HG02981 (cell line): ENCODE results near the gene C5orf47.
A peak's percentile ranks its signal among the peaks of the same experiment; 100 is the strongest.
"Not testable (repeated sequence)": the region's sequence is repeated elsewhere in the genome, so short reads cannot be mapped to it uniquely, and the experiment has no call there.

ENCODE experiments used
- ATAC-seq: cut with Tn5 transposase; IDR thresholded peaks from one replicate; pipeline ENCODE4 v1.9.1; 2021; ENCODE audit warnings: mild to moderate bottlenecking, moderate library complexity; ENCODE audit not compliant: unreplicated experiment

Gene C5orf47

DNA sequence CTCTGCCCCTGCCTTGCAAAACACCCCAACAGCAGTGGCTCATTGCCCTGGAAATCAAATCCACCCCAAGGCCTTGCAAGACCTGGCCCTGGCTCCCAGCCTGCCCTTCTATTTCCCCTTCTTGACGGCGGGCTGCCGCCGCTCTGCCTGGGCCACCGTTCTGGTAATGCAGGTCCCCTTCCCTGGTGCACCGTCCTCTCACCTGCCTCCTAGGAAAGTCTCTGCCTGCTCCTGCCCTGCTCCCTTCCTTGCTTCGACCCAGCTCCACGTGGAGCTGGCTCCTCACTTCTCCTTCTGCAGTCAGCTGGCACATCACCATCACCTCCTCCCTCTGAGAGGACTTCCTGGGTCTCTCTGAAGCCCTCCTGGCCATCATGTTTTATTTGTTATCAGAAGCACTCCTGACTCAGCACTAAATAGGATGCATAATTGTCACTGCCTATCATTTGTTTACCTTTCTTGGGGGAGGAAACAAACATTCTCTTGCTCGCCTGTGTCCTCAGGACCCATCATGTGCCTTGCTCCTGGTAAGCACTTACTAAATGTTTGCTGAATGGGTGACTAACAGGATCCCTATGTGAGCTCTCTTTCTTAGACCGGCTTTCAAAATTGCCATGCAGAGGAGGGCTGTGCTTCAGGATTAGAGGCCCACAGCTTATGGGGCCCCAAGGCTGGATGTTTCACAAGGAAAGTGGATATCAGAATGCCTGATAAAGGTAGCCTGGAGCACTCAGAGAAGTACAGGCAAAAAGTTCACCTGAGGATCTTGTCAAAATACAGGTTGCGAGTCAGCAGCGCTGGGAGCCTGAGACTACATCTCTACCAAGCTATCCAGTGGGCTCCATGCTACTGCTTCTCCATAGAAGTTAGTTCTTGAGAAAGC lies 19.6 kb upstream of the C5orf47 start:
- no peak for ATAC-seq

DNA sequence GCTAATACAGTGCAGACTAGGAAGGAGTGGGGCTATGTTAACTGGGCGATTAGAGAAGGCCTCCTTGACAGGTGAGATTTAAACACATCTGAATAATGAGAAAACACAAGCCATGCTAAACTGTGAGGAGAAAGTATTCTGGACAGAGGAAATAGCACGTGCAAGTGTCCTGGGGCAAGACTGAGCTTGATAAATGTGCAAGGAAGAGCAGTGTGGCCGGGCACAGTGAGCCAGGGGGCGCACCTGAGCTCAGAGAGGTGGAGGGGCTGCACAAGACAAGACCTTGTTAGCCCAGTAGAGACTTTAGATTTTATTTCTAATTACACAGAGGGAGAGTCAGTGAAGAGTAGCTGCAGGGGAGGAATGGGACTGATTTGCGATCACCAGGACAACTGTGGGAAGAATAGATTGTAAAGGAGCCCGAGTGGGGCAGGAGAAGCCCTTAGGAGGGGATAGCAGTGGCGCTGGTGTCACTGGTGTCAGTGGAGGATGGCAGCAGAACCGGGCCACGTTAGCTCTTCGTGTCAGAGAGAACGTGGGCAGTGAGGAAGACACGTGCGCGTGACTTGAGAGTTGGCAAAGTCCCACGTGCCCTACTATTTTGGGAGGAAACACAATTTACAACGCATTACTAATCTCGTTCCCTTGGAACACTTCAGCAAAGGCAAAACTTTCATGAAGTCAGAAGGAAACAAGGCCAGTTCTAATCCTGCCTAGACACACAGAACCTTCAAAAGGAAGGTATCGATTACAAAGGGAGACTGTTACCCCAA lies 17.9 kb upstream of the C5orf47 start:
- ATAC-seq, result no peak

DNA sequence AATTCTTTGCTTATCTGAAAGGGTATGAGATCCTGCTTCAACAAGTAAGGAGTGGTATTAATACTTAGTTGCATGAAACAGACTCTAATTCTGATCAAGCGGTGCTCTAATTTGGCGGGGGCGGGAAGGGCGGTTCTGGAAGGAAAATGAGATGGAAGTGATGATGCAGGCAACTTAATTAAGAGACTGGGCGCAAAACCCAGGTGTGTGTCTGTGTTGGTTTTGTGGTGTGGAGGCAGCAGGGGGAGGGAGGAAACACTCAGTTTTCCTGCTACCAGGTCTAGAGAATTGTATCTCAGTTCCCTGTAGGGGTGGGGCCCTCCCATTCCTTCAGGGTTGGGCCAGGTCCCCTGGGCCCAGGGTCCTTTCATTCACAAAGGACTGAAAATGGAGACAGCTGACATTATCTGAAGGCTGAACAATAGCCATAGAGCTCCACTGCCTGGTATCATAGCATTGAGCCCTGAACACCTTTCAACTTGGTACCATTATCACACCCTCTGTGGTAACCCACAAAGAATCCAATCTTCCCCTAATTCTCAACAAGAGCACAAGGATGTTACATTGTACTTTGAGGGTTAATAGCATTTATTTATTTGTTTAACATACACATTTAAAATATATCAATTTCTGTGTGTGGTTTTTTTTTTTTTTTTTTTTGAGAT lies 17.2 kb upstream of the C5orf47 start:
- ATAC-seq, result no peak

DNA sequence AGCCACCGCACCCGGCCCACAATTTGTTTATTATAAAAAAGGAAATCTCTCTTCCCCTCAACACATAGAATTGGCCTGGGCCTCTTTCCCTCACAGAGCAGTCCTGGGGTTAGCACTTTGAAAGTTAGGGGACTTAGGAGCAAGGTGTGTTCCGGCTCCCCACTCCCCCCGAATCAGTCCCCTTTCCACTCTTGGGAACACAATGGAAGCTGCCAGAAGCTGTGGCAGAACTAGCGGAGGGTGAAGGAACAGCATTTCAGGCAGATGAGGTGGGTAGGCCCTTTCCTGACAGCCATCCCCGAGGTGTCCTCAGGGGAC lies 16.4 kb upstream of the C5orf47 start:
- ATAC-seq, result no peak

GRCh38 chr5:173972925-173973615 lies 15.9 kb upstream of the C5orf47 start:
- peak; percentile 65 for ATAC-seq

DNA sequence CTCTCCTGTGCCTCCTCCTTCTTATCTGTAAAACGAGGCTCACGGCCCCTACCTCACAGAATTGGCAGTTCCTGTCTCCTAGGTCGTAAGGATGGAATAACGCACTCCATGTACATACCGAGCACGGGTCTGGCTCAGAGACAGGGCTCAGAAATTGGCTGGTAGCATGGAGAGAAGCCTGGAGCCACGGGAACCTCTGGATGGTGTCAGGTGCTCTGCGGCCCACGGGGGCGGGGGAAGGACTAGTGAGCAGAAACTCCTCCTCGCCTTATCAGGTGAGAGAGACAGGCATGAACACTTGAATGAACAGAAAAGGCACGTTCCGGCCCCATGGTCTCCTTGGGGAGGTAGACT lies 15.4 kb upstream of the C5orf47 start:
- peak; percentile 25 for ATAC-seq

DNA sequence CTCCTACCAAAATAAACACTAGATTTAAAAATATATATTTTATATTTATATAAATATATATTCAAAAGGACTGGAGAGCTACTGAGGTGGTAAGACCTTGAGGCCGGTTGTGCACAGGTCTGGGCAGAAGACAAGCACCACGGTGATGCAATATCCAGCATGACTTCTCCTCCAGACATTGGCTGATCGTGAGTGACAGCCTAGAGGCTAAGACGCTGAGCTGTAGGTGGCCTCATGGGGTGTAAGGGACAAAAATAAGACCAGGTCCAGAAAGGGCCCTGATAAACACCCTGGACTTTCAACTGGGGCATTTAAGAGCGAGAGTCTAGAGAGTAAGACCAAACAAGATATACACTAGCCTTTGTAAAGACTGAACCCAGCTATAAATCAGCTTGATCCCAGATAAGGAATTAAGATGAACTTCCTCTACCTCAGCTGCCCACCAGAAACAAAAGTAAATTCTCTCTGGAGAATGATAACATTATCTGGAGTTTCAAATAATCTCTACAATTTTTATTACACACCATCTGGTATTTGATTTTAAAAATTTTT lies 14.2 kb upstream of the C5orf47 start:
- no peak for ATAC-seq

DNA sequence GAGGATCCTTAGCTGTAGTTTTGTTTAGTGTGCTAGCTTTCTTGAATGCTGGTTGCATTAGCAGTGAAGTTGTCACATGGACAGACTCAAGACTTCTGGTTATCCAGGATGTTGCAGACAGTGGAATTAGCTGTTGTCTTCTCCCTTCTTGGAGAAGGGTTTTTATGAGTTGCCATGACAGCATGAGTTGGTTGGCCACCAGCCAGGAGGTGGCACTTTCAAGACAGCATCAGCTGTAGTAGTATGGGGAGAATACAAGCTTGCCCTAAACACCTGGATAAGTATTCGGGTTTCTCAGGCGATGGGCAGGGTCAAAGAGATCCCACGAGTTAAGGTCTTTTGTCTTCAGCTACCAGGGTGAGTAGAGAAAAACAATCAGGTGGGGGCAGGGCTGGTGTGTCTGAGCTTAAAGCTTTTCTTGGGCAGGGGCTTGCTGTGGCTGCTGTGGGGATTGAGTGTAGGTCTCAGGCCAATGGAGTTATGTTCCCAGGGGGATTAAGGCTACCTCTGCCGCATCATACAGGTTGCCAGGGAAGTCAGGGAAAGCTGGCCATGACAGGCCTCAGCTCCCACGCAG lies 7.7 kb upstream of the C5orf47 start:
- ATAC-seq, result no peak

- no peak for ATAC-seq
Observed at GRCh38 chr5:173984218-173984617, 4.8 kb upstream of the C5orf47 start.

DNA sequence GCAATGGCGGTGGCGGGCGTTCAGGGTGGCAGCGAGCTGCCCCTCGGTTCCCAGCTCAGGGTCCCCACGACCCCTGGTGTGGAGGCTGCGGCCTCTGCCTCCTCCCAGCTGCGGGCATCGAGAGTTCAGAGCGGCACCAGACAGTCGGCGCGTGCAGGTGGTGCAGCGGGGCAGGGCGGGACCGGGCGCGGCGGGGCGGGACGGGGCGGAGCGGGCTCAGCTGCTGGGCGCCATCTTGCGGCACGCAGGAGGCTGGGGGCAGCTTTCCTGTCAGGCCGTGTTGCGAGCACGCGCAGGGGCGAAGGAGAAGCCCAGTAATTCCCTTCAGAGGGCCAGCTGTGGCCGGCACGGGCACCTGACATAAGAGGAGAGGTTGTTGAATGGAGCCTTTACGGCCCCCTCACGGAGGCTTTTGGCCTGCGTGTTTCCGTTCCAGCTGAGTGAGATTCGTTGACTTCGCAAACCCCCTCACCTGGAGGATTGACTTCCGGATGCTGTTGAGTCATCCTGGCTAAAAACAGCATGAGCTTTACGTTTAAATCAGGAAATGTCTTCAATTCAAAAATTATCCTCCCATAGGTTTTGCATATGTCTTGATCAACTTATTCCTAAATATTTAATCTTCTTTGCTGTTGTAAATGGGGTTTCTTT lies 587 bp downstream of the C5orf47 start:
- no peak for ATAC-seq

- no peak for ATAC-seq
Observed at GRCh38 chr5:173997331-173997730, 8.4 kb downstream of the C5orf47 start.

DNA sequence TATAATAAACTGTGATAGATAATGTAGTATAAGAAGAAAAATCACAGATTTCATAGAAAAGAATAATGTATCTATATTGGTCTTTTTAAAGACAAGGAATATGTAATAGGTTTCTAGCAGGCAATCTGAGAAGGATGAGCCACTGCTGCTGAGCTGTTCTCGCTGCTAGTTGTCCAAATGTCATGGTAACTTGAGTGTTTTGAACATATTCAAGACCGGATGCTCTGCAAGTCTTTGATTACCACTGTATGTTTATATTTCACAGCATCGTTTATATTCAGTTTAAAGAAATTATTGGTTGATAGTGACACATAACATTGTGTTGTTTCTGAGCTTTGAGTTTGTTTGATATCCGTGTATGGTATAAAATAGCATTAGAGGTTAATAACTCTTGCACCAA lies 9.6 kb downstream of the C5orf47 start:
- no peak for ATAC-seq

GRCh38 chr5:174000076-174000475 lies 11.1 kb downstream of the C5orf47 start:
- no peak for ATAC-seq

GRCh38 chr5:174003795-174004194 lies 14.8 kb downstream of the C5orf47 start:
- no peak for ATAC-seq

GRCh38 chr5:174008922-174009321 lies 20.0 kb downstream of the C5orf47 start:
- no peak for ATAC-seq

DNA sequence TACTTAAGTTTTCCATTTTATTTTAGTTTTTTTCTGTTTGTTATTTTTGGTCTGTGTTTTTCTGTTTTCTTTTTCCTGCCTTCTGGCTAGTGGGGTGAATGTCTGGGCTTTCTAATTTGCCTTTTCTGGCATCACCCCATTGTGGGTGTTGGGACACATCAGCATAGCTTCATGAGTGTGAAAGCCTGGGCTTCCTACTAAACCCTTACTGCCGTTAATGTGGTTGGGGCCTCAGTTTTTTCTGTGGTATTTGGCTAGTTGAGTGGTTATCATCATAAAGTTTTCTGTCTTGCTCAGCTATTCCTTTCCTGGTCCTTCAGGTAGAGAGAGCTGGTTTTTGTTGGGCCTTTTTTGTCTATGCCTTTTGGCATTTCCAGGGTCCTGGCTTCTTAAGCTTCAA lies 21.4 kb downstream of the C5orf47 start:
- ATAC-seq, result no peak

DNA sequence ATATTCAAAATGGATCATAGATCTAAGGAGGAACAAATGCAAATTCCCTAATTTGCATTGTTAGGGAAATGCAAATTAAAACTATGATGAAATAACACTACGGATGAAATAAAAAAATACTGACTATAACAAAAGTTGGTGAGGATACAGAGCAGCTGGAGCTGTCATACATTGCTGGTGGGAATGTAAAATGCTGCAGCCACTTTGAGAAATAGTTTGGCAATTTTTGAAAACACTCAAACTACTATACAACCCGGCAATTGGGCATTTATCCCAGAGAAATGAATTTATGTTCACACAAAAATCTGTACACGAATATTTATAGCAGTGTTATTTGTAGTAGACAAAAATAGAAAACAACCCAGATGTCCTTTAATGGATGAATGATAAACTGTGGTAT lies 22.5 kb downstream of the C5orf47 start:
- no peak for ATAC-seq

GRCh38 chr5:174020069-174020927 lies 31.3 kb downstream of the C5orf47 start:
- not testable (repeated sequence) for ATAC-seq

DNA sequence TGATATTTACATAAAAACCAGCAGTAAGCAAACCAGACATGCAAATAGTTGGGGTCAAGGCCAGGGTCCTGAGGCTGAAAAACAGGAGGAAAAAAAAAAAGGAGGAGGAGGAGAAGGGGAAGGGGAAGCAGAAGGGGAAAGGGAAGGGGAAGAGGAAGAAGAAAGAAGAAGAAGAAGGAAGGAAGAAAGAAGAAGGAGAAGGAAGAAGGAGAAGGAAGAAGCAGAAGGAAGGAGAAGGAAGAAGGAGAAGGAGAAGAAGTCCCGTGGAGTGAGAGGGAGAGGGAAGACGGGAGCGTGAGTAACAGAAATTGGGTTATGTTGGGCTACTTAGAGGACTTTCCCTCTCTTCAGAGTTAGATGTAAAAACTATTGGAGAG lies 31.9 kb downstream of the C5orf47 start:
- ATAC-seq, result no peak
